ENCODE measurements around the gene RTN4R.

DNA sequence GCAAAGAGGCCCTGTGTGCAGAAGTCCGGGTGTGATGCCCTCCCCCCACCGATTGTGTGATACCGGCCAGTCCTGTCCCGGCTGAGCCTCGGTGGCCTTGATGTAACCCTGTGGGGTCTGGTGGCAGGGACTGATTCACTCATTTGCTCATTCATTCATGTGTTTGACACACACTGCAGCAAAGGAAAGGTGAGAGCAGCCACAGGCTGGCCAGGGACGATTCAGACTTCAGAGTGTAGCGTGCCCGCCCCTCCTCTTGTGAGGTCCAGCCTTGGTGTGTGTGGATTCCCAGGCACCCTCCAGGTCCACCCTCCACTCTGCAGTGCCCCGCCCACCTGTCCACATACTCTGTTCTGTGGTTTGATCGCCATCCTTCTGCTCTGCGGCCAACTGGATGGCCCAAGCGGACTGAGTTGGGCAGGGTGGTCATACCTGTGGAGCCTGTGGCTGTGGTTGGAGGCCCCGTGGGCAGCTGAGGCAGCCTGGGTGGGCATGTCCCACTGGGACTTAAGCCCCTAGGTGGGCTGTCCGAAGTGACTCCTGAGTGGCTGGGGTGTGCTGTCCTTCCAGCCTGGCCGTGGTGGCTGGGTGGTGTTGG is 59.3 kb downstream of the RTN4R start:
- no peak for TF ChIP-seq HDGF (IDR thresholded peaks at IDR 0.05; ENCODE audit: borderline replicate concordance)
- TF ChIP-seq ELF4 (IDR thresholded peaks at IDR 0.05) = no peak
- no peak for TF ChIP-seq NFRKB (IDR thresholded peaks at IDR 0.05)
- TF ChIP-seq TARDBP (IDR thresholded peaks at IDR 0.05) = no peak
- TF ChIP-seq SP1 (IDR thresholded peaks at IDR 0.05) = no peak
- TF ChIP-seq FOXA1 (IDR thresholded peaks at IDR 0.05) = no peak
- TF ChIP-seq BHLHE40 (IDR thresholded peaks at IDR 0.05; ENCODE audit: borderline replicate concordance) = no peak
- no peak for TF ChIP-seq ZNF384 (IDR thresholded peaks at IDR 0.05)
- TF ChIP-seq FOXM1 (IDR thresholded peaks at IDR 0.05; ENCODE audit: borderline replicate concordance) = no peak

Measured in HEK293T (cell line).